Stimulated activated naive B cell treated with anti-CD40 and anti-IgM and Interleukin-4, amounts not matched to agents 10 μg/mL and 1 μg/mL and 100 μg/mL, for 72 hours (primary cell): Measurements from ENCODE around the gene FIBP.

ENCODE experiments used
- ATAC-seq, 2 donors: fragments of 150-1000 bp; cut with Tn5 transposase; replicated peaks; 2 replicates each; pipeline ENCODE4 v1.10.0; 2021; ENCODE audit warnings: moderate library complexity in 1 of 2
- DNase-seq: peaks from one replicate; pipeline ENCODE4 v3.0.0; 2021
- H3K27ac Mint-ChIP-seq: one replicate; pipeline ENCODE4 v1.8.0; 2022; ENCODE audit warnings: mild to moderate bottlenecking, mixed read lengths
- H3K27me3 Mint-ChIP-seq, 2 donors: one replicate each; pipeline ENCODE4 v1.8.0; 2022; ENCODE audit warnings: mixed read lengths in 2 of 2
- H3K36me3 Mint-ChIP-seq, 2 donors: one replicate each; pipeline ENCODE4 v1.8.0; 2022; ENCODE audit warnings: mixed read lengths in 2 of 2, mild to moderate bottlenecking in 1 of 2
- H3K4me1 Mint-ChIP-seq, 2 donors: one replicate each; pipeline ENCODE4 v1.8.0; 2022; ENCODE audit warnings: mixed read lengths in 2 of 2, mild to moderate bottlenecking in 1 of 2
- H3K4me3 Mint-ChIP-seq, 2 donors: one replicate each; pipeline ENCODE4 v1.8.0; 2022; ENCODE audit warnings: mild to moderate bottlenecking in 2 of 2, mixed read lengths in 2 of 2, moderate library complexity in 1 of 2
- H3K9me3 Mint-ChIP-seq, 2 donors: one replicate each; pipeline ENCODE4 v1.8.0; 2022; ENCODE audit warnings: mixed read lengths in 2 of 2, mild to moderate bottlenecking in 1 of 2

The FIBP gene

GRCh38 chr11:65857853-65858680 lies 30.2 kb downstream of the FIBP start, which contains the start of gene CFL1:
Gene CFL1, minus strand, starts transcription at chr11:65858180. Its CDS starts 81 bp downstream, at chr11:65858099.
- Mint-ChIP-seq H3K27me3 (no peaks in the 10 kb centered on the region), H3K4me1 (peaks cover 40 to 76% of the 10 kb centered on the region in 2 donors), H3K4me3 (peak within 1 kb of the TSS; percentile 97), H3K36me3 (peaks cover 58 to 60% of the 10 kb centered on the region in 2 donors), H3K27ac (peak within 1 kb of the TSS; percentile 99), H3K9me3 (no peaks in the 10 kb centered on the region)
- ATAC-seq = peak; percentile 63 to 64
- DNase-seq = peak; percentile 97

DNA sequence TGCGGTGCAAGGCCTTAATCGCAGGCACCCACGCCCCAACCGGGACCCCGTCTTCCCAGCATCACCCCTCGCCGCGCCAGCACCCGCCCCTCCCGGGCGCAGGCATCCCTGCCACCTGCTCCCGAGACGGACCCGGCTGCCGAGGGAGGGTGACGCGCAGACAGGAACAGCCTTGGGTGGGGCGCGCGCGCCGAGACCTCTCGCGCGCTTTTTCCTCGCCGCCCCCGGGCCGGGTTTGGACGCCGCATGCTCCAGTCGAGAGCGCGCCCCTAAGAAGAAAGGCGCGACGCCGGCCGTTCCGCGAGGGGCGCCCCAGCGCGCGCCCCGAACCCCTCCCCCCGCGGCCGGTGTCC lies 30.8 kb downstream of the FIBP start:
- Mint-ChIP-seq H3K27ac (peak overlapping the region; percentile 95), H3K36me3 (peaks cover 53 to 55% of the 10 kb centered on the region in 2 donors)
- DNase-seq = peak; percentile 42

GRCh38 chr11:65856689-65857499 lies 31.4 kb downstream of the FIBP start:
- Mint-ChIP-seq H3K9me3 (peaks cover 0 to 4% of the 10 kb centered on the region in 2 donors), H3K27me3 (no peaks in the 10 kb centered on the region), H3K27ac (peak overlapping the region; percentile 95), H3K4me1 (peaks cover 38 to 71% of the 10 kb centered on the region in 2 donors), H3K36me3 (peaks cover 53 to 58% of the 10 kb centered on the region in 2 donors), H3K4me3 (peak overlapping the region; percentile 91 to 97)
- DNase-seq (peak; percentile 80), ATAC-seq (peak; percentile 33 to 43)

More for the DNA sequence above, 30.8 kb downstream of the FIBP start:
- Mint-ChIP-seq H3K4me3 (peak overlapping the region; percentile 91 to 97), H3K27me3 (no peaks in the 10 kb centered on the region), H3K4me1 (peaks cover 34 to 70% of the 10 kb centered on the region in 2 donors), H3K9me3 (no peaks in the 10 kb centered on the region)
- ATAC-seq = peak in 1 of 2 donors; percentile 0

- H3K9me3 Mint-ChIP-seq = peaks cover 0 to 5% of the 10 kb centered on the region in 2 donors
- peak overlapping the region; percentile 91 to 97 for H3K4me3 Mint-ChIP-seq
- H3K27ac Mint-ChIP-seq = peak overlapping the region; percentile 95
- H3K4me1 Mint-ChIP-seq = peaks cover 35 to 64% of the 10 kb centered on the region in 2 donors
- H3K36me3 Mint-ChIP-seq = peaks cover 56 to 67% of the 10 kb centered on the region in 2 donors
- DNase-seq (no peak), ATAC-seq (no peak)
- no peaks in the 10 kb centered on the region for H3K27me3 Mint-ChIP-seq
Observed at GRCh38 chr11:65855927-65856363, 32.3 kb downstream of the FIBP start.

DNA sequence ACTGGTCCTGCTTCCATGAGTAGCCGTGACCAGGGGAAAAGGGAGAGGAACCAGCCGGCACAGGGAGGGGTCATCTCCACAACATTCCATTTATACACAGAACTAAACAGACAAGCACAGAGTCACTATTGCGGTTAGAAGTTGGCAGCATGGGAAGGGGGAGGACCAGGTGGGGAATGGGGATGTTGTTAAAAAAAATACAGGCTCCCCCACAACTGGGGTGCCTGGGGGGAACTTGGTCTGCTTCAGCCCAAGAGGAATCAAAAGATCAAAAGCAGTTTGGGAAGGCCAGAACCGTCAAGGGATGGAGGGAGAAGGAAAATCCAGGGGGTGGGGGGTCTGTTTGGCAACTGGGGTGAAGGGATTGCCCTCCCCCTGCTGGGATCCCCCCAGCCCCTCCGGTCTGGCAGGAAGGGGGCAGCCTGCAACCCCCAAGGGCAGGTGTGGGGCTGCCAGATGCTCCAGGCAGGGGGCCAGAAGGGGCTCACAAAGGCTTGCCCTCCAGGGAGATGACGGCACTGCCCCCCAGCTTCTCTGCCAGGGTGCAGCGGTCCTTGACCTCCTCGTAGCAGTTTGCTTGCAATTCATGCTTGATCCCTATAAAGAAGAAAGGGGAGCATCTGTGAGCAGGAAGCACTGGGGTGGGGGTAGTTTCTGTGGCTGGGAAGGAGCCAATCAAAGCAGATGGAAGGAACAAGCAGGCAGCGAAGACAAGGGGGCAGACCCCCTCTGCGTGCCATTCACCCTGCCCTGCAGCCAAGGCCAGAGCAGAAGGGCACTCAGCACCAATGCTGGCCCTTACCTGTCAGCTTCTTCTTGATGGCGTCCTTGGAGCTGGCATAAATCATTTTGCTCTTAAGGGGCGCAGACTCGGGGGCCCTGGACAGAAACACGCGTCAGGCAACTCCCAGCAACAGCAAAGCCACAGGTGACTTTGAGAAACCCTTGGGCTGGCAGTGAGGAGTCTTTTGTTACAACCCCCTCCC lies 33.1 kb downstream of the FIBP start:
- no peak for DNase-seq
- no peaks in the 10 kb centered on the region for H3K27me3 Mint-ChIP-seq

DNA sequence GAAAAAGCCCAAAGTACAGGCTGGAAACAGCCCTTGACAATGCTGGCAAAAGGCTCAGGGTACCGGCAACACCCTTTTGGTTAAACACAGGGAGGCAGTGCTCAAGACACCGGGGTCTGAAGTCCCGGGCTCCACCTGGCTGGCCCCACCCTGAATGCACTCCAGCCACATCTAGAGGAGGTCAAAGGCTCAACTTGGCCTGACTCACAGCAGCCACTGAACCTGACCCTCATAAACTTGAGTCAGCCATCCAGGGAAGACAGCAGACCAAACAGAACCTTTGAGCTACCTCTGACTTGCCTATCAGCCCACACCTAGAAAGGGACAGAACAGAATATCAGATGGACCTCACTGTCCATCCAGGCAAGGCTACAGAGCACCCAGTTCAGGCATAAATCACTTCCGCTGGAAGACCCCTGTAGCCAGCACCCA lies 34.1 kb downstream of the FIBP start:
- Mint-ChIP-seq H3K4me3 (peak overlapping the region; percentile 42 to 68), H3K4me1 (peaks cover 32 to 55% of the 10 kb centered on the region in 2 donors), H3K36me3 (peaks cover 58 to 72% of the 10 kb centered on the region in 2 donors), H3K9me3 (peaks cover 0 to 5% of the 10 kb centered on the region in 2 donors), H3K27ac (peak overlapping the region; percentile 4), H3K27me3 (no peaks in the 10 kb centered on the region)
- ATAC-seq (no peak), DNase-seq (no peak)

More for the DNA sequence above, 33.1 kb downstream of the FIBP start:
- no peak for ATAC-seq
- Mint-ChIP-seq H3K27ac (peak overlapping the region; percentile 59), H3K4me1 (peaks cover 35 to 61% of the 10 kb centered on the region in 2 donors), H3K36me3 (peaks cover 59 to 71% of the 10 kb centered on the region in 2 donors), H3K4me3 (peak overlapping the region; percentile 91 to 97), H3K9me3 (peaks cover 0 to 5% of the 10 kb centered on the region in 2 donors)

GRCh38 chr11:65853246-65853979 lies 34.9 kb downstream of the FIBP start:
- Mint-ChIP-seq H3K27me3 (no peaks in the 10 kb centered on the region), H3K4me3 (peak overlapping the region; percentile 9 to 41), H3K36me3 (peaks cover 58 to 72% of the 10 kb centered on the region in 2 donors), H3K27ac (peak overlapping the region; percentile 4), H3K9me3 (peaks cover 0 to 5% of the 10 kb centered on the region in 2 donors), H3K4me1 (peaks cover 30 to 53% of the 10 kb centered on the region in 2 donors)
- DNase-seq = no peak
- no peak for ATAC-seq

DNA sequence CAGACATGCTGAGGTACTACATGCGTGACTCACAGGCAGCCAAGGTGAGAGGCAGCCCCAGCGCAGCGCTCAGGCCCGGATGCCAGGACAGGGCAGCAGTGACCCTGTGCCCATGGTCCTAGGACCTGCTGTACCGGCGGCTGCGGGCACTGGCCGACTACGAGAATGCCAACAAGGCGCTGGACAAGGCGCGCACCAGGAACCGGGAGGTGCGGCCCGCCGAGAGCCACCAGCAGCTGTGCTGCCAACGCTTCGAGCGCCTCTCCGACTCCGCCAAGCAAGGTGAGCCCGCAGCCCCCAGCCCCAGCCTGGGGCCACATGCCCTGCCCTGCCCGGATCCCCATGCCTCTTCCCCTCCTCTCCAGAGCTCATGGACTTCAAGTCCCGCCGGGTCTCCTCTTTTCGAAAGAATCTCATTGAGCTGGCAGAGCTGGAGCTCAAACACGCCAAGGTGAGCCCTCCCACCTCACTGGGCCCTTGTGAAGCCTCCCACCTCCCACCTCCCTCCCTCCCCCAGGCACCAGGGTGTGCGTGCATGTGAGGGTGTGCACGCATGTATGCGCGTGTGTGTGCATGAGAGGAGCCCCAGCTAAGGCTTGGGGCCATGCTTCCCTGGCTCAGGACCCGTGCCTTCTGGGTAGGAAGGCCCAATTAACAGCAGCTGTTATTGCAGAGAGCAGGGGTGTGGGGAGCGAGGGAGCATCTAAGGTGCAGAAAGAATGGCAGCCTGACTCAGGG lies 35.6 kb downstream of the FIBP start:
- peaks cover 0 to 5% of the 10 kb centered on the region in 2 donors for H3K9me3 Mint-ChIP-seq
- peak overlapping the region in 1 of 2 donors; percentile 41 for H3K4me3 Mint-ChIP-seq
- peaks cover 55 to 68% of the 10 kb centered on the region in 2 donors for H3K36me3 Mint-ChIP-seq
- DNase-seq (no peak), ATAC-seq (no peak)
- H3K27ac Mint-ChIP-seq = peak overlapping the region; percentile 4
- H3K27me3 Mint-ChIP-seq = no peaks in the 10 kb centered on the region
- H3K4me1 Mint-ChIP-seq = peaks cover 32 to 47% of the 10 kb centered on the region in 2 donors

- H3K36me3 Mint-ChIP-seq = peaks cover 53 to 67% of the 10 kb centered on the region in 2 donors
- H3K27ac Mint-ChIP-seq = peak overlapping the region; percentile 75
- H3K4me1 Mint-ChIP-seq = peaks cover 32 to 45% of the 10 kb centered on the region in 2 donors
- ATAC-seq = peak in 1 of 2 donors; percentile 3
- peaks cover 0 to 5% of the 10 kb centered on the region in 2 donors for H3K9me3 Mint-ChIP-seq
- DNase-seq = no peak
- H3K27me3 Mint-ChIP-seq = no peaks in the 10 kb centered on the region
- H3K4me3 Mint-ChIP-seq = peak overlapping the region; percentile 1 to 39
Observed at GRCh38 chr11:65851811-65852507, 36.3 kb downstream of the FIBP start.

- ATAC-seq (peak; percentile 30 to 45), DNase-seq (no peak)
- Mint-ChIP-seq H3K36me3 (peaks cover 45 to 58% of the 10 kb centered on the region in 2 donors), H3K4me3 (peak overlapping the region in 1 of 2 donors; percentile 29), H3K4me1 (peaks cover 26 to 37% of the 10 kb centered on the region in 2 donors), H3K27ac (peak overlapping the region; percentile 31), H3K27me3 (no peaks in the 10 kb centered on the region), H3K9me3 (peaks cover 0 to 5% of the 10 kb centered on the region in 2 donors)
Observed at GRCh38 chr11:65851083-65851579, 37.1 kb downstream of the FIBP start.

GRCh38 chr11:65850217-65851082 lies 37.8 kb downstream of the FIBP start:
- H3K27ac Mint-ChIP-seq = peak overlapping the region; percentile 59

More at GRCh38 chr11:65850217-65851082, 37.8 kb downstream of the FIBP start:
- H3K4me3 Mint-ChIP-seq = no peak overlapping the region
- H3K27me3 Mint-ChIP-seq = no peaks in the 10 kb centered on the region
- peaks cover 22 to 30% of the 10 kb centered on the region in 2 donors for H3K4me1 Mint-ChIP-seq
- H3K9me3 Mint-ChIP-seq = peaks cover 0 to 5% of the 10 kb centered on the region in 2 donors
- DNase-seq (no peak), ATAC-seq (peak; percentile 14 to 24)
- peaks cover 42 to 51% of the 10 kb centered on the region in 2 donors for H3K36me3 Mint-ChIP-seq
